HEK293 (cell line): ENCODE measurements around the gene ADSS1.

Experiments
- CTCF ChIP-seq: fragments of 450-650 bp; formaldehyde crosslinking; IDR thresholded peaks from 2 replicates; pipeline ENCODE4 v1.5.1; 2016; ENCODE audit warnings: missing biosample characterization, missing genetic modification characterization
- YY1 ChIP-seq: fragments of 450-650 bp; formaldehyde crosslinking; IDR thresholded peaks from 2 replicates; pipeline ENCODE4 v1.5.1; 2018; ENCODE audit warnings: missing biosample characterization, missing genetic modification characterization
- ZNF274 ChIP-seq, 2 experiments: fragments of 200-500 bp in 1 of 2; fragments of 450-650 bp in 1 of 2; sonication (Bioruptor generic) in 1 of 2; formaldehyde crosslinking in 1 of 2; IDR thresholded peaks; 2 replicates each; pipeline versions ENCODE4 v1.5.1 to v1.6.1; 2014 to 2016; ENCODE audit warnings: borderline replicate concordance in 1 of 2, inconsistent platforms in 1 of 2, low read length in 1 of 2, missing biosample characterization in 1 of 2, missing genetic modification characterization in 1 of 2
- ZNF302 ChIP-seq: fragments of 450-650 bp; formaldehyde crosslinking; IDR thresholded peaks from 2 replicates; pipeline ENCODE4 v1.5.1; 2016; ENCODE audit warnings: missing biosample characterization, missing genetic modification characterization, low read depth
- ZNF629 ChIP-seq: fragments of 450-650 bp; formaldehyde crosslinking; IDR thresholded peaks from 2 replicates; pipeline ENCODE4 v1.5.1; 2017; ENCODE audit warnings: missing biosample characterization, missing genetic modification characterization
- ZNF776 ChIP-seq: fragments of 450-650 bp; formaldehyde crosslinking; IDR thresholded peaks from 2 replicates; pipeline ENCODE4 v1.5.0; 2017; ENCODE audit warnings: missing biosample characterization, missing genetic modification characterization, borderline replicate concordance

- TF ChIP-seq CTCF (no peak), ZNF302 (tag by site-specific recombination) (no peak), ZNF274 (IDR thresholded peaks at IDR 0.05; ENCODE audit: low read length) (no peak), ZNF274 (tag by site-specific recombination; IDR thresholded peaks at IDR 0.05; ENCODE audit: borderline replicate concordance) (no peak), ZNF629 (tag by site-specific recombination) (no peak), ZNF776 (tag by site-specific recombination) (no peak), YY1 (tag by site-specific recombination) (no peak)
Observed at GRCh38 chr14:104765517-104765916, 41.5 kb downstream of the ADSS1 start.
